ENCODE measurements around the gene IYD.

DNA sequence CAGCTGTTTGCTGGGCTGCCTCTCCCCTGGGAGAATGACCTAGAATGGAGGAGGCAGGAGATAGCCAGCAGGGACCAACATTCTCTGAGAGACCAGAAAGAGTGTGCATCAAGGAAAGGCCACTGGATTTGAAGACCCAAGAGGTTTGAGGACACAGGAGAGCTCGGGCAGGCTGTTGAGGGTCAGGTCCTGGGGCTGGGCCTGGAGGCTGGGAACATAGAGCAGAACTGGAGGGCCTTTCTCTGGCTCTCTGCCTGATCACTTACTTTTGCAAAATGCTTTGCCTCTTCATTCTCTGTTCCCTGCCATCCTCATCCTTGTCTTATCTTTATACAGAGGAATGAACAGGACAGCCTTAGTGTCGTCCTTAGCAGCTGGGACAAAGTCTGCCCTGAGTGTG lies 2.5 kb downstream of the IYD start:
- TF ChIP-seq RAD21 (IDR thresholded peaks at IDR 0.05; ENCODE audit: low read depth) (no peak), MAX (IDR thresholded peaks at IDR 0.05) (no peak), EGR1 (IDR thresholded peaks at IDR 0.05) (no peak), TEAD4 (IDR thresholded peaks at IDR 0.05) (no peak), CREB1 (IDR thresholded peaks at IDR 0.05; ENCODE audit: low read depth) (no peak), EP300 (IDR thresholded peaks at IDR 0.05; ENCODE audit: borderline replicate concordance) (no peak)
- TF ChIP-seq, protein P1, sequence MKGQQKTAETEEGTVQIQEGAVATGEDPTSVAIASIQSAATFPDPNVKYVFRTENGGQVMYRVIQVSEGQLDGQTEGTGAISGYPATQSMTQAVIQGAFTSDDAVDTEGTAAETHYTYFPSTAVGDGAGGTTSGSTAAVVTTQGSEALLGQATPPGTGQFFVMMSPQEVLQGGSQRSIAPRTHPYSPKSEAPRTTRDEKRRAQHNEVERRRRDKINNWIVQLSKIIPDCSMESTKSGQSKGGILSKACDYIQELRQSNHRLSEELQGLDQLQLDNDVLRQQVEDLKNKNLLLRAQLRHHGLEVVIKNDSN (IDR thresholded peaks at IDR 0.05): no peak

Measured in Ishikawa (cell line).